Measurements from ENCODE around the gene TASL.

GRCh38 chrX:30610026-30610425 lies 32.5 kb upstream of the TASL start:
- TF ChIP-seq POLR2A (IDR thresholded peaks at IDR 0.05; ENCODE audit: low read depth, low read length) (no peak), TAF1 (IDR thresholded peaks at IDR 0.05; ENCODE audit: low read depth, low read length) (no peak), POLR2AphosphoS5 (IDR thresholded peaks at IDR 0.05; ENCODE audit: low read depth, low read length) (no peak), SPI1 (IDR thresholded peaks at IDR 0.05; ENCODE audit: low read depth, low read length) (no peak), PAX5 (IDR thresholded peaks at IDR 0.05; ENCODE audit: insufficient read depth, low read length, severe bottlenecking) (no peak), POU2F2 (IDR thresholded peaks at IDR 0.05; ENCODE audit: low read depth, low read length) (no peak)

All from GM12891 (cell line).